ENCODE measurements around the gene DCST1. TPM values are rescaled to one million over a fixed set of nuclear protein-coding genes. Genes with fewer than 3 reads are reported as not detected.
A peak's percentile ranks its signal among the peaks of the same experiment; 100 is the strongest.

The DCST1 gene
- total and polyA plus RNA-seq, 2 experiments from 2014 or later, result not detected

DNA sequence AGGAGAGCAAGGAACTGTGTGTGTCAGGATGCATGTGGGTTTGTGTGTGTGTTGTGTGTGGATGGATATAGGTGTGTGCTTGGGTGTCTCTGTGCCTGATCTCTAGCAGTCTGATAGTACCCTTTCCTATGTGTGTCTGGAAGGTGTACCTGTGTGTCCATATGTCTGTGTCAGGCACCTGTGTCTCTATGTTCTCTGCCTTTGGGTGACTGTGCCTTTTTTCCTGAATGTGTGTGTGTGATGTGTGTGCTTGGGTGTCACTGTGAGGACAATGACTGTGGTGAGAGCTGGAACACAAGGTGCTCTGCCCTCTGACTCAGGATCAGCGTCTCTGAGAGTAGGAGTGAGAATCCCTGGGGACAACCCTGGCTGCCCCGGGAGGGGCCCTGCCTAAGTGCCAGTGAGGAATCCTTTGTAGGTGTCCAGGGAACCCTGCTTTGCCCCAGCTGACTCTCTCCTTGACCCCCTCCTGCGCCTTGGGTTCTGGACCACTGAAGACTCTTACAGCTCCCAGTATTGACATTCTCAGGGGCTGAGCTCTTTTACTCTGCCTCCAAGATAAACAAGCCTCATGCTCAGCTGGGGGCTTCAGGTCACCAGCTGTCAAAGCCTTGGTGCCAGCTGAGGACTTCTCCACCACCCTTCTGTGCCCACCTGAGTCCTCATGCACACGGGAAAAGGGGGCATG lies 44.3 kb downstream of the DCST1 start:
- Histone ChIP-seq H4K20me1 (ENCODE audit: insufficient read depth) (no peaks in the 10 kb centered on the region), H3K9me3 (ENCODE audit: low read depth) (no peaks in the 10 kb centered on the region), H3K27ac (no peak overlapping the region), H2AFZ (no peak overlapping the region), H3K36me3 (ENCODE audit: low read depth) (no peaks in the 10 kb centered on the region), H3K4me2 (ENCODE audit: unreplicated experiment) (peak overlapping the region; percentile 73), H3K79me2 (ENCODE audit: insufficient read depth) (no peaks in the 10 kb centered on the region), H3K27me3 (replicated peaks; ENCODE audit: insufficient read depth) (peaks cover 37% of the 10 kb centered on the region), H3K9ac (no peak overlapping the region), H3K9me2 (ENCODE audit: insufficient read depth) (no peaks in the 10 kb centered on the region), H3K4me3 (peak overlapping the region; percentile 66; the same call in 1 of the 2 replicates), H3K4me1 (ENCODE audit: insufficient read depth) (peaks cover 5% of the 10 kb centered on the region; the same call in 1 of the 2 replicates), H3F3A (ENCODE audit: insufficient read depth) (peaks cover 7% of the 10 kb centered on the region)
- TF ChIP-seq EZH2 (IDR thresholded peaks at IDR 0.05; ENCODE audit: insufficient read depth, poor library complexity, severe bottlenecking) (no peak), EZH2phosphoT487 (IDR thresholded peaks at IDR 0.05; ENCODE audit: insufficient read depth, low read depth) (no peak)
- 40 to 53% methylated on average over 4 of the region's 4 CpGs for WGBS, 2 experiments (ENCODE audit: low coverage in 1 of 2, low lambda C conversion rate in 2 of 2, missing lambda C conversion rate in 2 of 2)
- in situ Hi-C loops (cut with MboI), result no loop called here
- DNase-seq, result peak; percentile 65

DNA sequence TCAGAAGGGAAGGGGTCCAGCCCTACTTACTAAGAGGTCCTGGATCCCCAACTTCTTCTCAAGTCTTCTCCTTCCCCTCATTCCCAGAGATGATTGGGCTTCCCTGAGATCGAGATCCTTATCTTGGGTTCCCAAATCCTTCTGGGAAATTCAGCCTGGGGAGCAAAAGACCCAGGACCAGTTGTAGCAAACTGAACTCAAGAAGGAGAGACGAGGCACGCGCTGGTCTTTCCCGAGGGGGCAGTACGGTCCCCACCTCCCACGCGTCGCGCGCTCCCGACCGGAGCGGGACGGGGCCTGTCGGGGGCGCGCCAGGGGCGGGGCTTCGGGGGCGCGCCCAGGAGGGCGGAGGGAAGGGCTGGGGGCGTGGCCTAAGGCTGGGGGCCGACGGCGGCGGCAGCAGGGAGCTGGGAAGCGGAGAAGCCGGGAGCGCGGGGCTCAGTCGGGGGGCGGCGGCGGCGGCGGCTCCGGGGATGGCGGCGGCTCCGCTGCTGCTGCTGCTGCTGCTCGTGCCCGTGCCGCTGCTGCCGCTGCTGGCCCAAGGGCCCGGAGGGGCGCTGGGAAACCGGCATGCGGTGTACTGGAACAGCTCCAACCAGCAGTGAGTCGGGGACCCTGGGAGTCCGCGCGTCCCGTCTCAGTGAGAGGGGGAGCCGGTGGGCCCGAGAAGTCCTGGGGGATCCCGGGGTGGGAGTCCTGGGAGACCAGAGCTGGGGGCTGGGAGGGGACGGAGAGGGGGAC lies 45.0 kb downstream of the DCST1 start, which contains the start of gene EFNA3:
Gene EFNA3 (plus strand): TSS at position 369 of the 741 bp plus-strand sequence. CDS start 105 bp downstream, at position 474.
- Histone ChIP-seq H3F3A (ENCODE audit: insufficient read depth) (peaks cover 7% of the 10 kb centered on the region), H4K20me1 (ENCODE audit: insufficient read depth) (no peaks in the 10 kb centered on the region), H3K4me2 (ENCODE audit: unreplicated experiment) (peak within 1 kb of the TSS; percentile 73), H3K4me1 (ENCODE audit: insufficient read depth) (peaks cover 5% of the 10 kb centered on the region; the same call in 1 of the 2 replicates), H3K27me3 (replicated peaks; ENCODE audit: insufficient read depth) (peaks cover 45% of the 10 kb centered on the region), H3K9me2 (ENCODE audit: insufficient read depth) (no peaks in the 10 kb centered on the region), H3K36me3 (ENCODE audit: low read depth) (no peaks in the 10 kb centered on the region), H3K27ac (no peak within 1 kb of the TSS), H3K9ac (peak within 1 kb of the TSS; percentile 31; the same call in 1 of the 2 replicates), H3K9me3 (ENCODE audit: low read depth) (no peaks in the 10 kb centered on the region), H2AFZ (peak within 1 kb of the TSS; percentile 78), H3K4me3 (peak within 1 kb of the TSS; percentile 66), H3K79me2 (ENCODE audit: insufficient read depth) (no peaks in the 10 kb centered on the region)
- peak; percentile 80 for DNase-seq
- TF ChIP-seq EZH2 (IDR thresholded peaks at IDR 0.05; ENCODE audit: insufficient read depth, poor library complexity, severe bottlenecking), result no peak
- no peak for TF ChIP-seq EZH2phosphoT487 (IDR thresholded peaks at IDR 0.05; ENCODE audit: insufficient read depth, low read depth)
- WGBS, 2 experiments (ENCODE audit: low coverage in 1 of 2, low lambda C conversion rate in 2 of 2, missing lambda C conversion rate in 2 of 2), result 2 to 4% methylated on average over 10 to 50 of the region's 59 CpGs
- in situ Hi-C loops (cut with MboI), result no loop called here

DNA sequence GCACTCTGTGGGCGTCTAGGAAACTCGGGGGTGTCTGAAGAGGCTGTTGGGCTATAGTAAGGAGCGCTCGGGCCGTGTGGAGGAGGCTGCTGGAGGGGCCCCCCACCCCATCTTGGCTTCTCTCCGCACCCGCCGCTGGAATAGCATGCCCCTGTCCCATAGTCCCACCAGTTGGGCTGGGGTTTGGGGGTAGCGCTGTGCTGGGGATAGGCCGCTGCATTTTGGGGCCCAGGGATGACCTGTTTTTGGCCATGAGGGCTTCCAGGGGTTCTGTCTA lies 45.5 kb downstream of the DCST1 start:
- no peak for DNase-seq
- peaks cover 5% of the 10 kb centered on the region; the same call in 1 of the 2 replicates for H3K4me1 ChIP-seq (ENCODE audit: insufficient read depth)
- no peak overlapping the region for H3K27ac ChIP-seq
- no peak for TF ChIP-seq EZH2 (IDR thresholded peaks at IDR 0.05; ENCODE audit: insufficient read depth, poor library complexity, severe bottlenecking)
- peak overlapping the region; percentile 78 for H2AFZ ChIP-seq
- no peaks in the 10 kb centered on the region for H4K20me1 ChIP-seq (ENCODE audit: insufficient read depth)
- 3 to 9% methylated on average over 5 to 10 of the region's 10 CpGs for WGBS, 2 experiments (ENCODE audit: low coverage in 1 of 2, low lambda C conversion rate in 2 of 2, missing lambda C conversion rate in 2 of 2)
- no peaks in the 10 kb centered on the region for H3K9me2 ChIP-seq (ENCODE audit: insufficient read depth)
- H3F3A ChIP-seq (ENCODE audit: insufficient read depth), result peaks cover 7% of the 10 kb centered on the region
- H3K4me2 ChIP-seq (ENCODE audit: unreplicated experiment), result peak overlapping the region; percentile 73
- H3K9me3 ChIP-seq (ENCODE audit: low read depth), result no peaks in the 10 kb centered on the region
- H3K36me3 ChIP-seq (ENCODE audit: low read depth), result no peaks in the 10 kb centered on the region
- no peaks in the 10 kb centered on the region for H3K79me2 ChIP-seq (ENCODE audit: insufficient read depth)
- H3K27me3 ChIP-seq (replicated peaks; ENCODE audit: insufficient read depth), result peaks cover 49% of the 10 kb centered on the region
- H3K4me3 ChIP-seq, result peak overlapping the region; percentile 66
- no peak overlapping the region for H3K9ac ChIP-seq
- in situ Hi-C loops (cut with MboI), result no loop called here

DNA sequence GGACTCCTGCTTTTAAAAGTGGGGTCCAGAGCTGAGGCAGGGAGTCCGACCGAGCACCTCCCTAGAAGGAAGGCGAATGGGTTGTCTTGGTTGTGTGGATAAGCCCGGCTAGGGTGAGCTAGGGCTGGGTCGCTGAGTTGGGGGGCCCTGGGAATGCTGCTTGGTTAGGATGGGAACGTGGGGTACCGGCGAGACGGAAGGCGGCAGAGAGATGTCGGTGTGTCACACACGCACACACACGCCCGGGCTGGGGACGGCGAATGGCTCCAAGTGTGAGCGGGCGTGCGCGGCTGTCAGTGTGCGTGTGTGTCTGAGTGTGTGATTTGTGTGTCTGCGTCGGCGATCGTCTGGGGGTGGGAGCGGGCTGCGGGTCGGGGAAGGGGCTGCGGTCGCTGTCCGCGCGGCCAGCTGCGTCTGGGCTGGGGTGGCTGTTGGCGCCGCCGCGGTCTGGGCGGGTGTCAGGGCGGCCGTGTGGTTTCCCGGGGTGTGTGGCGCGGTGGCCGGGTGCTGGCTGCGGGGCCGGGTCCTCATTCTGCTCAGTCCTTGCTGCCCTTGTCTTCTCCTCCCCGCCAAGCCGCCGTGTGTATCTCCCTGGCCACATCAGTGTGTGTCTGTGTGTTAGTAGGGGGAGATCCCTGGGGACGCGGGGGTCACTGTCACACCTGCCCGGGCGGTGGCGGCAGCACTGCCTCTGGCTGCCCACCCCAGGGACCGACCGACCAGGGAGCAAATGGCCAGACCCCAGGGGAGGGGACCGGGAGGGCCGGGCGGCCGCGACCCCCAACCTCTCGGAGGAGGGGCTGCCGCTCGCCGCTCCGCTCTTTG lies 46.1 kb downstream of the DCST1 start:
- WGBS, 2 experiments (ENCODE audit: low coverage in 1 of 2, low lambda C conversion rate in 2 of 2, missing lambda C conversion rate in 2 of 2), result 1 to 2% methylated on average over 31 to 64 of the region's 67 CpGs
- Histone ChIP-seq H3K4me3 (no peak overlapping the region; the same call in 1 of the 2 replicates), H3K9ac (no peak overlapping the region), H3K9me2 (ENCODE audit: insufficient read depth) (no peaks in the 10 kb centered on the region), H3F3A (ENCODE audit: insufficient read depth) (peaks cover 7% of the 10 kb centered on the region), H3K27me3 (replicated peaks; ENCODE audit: insufficient read depth) (peaks cover 49% of the 10 kb centered on the region), H3K9me3 (ENCODE audit: low read depth) (no peaks in the 10 kb centered on the region), H3K4me1 (ENCODE audit: insufficient read depth) (peaks cover 5% of the 10 kb centered on the region; the same call in 1 of the 2 replicates), H4K20me1 (ENCODE audit: insufficient read depth) (no peaks in the 10 kb centered on the region), H3K27ac (no peak overlapping the region), H2AFZ (no peak overlapping the region), H3K4me2 (ENCODE audit: unreplicated experiment) (peak overlapping the region; percentile 73), H3K79me2 (ENCODE audit: insufficient read depth) (no peaks in the 10 kb centered on the region), H3K36me3 (ENCODE audit: low read depth) (no peaks in the 10 kb centered on the region)
- DNase-seq, result no peak
- in situ Hi-C loops (cut with MboI), result no loop called here
- peak; percentile 62; the same call in 1 of the 2 replicates for TF ChIP-seq EZH2phosphoT487 (IDR thresholded peaks at IDR 0.05; ENCODE audit: insufficient read depth, low read depth)
- TF ChIP-seq EZH2 (IDR thresholded peaks at IDR 0.05; ENCODE audit: insufficient read depth, poor library complexity, severe bottlenecking), result peak; percentile 94

Data from GM23248 (cell line).